Hepatocyte (in vitro differentiated cells): ENCODE measurements around the gene PALLD.

Source experiments
- EZH2 ChIP-seq: fragments of 200-600 bp; sonication (generic); IDR thresholded peaks from 2 replicates; pipeline ENCODE4 v1.6.1; 2016; ENCODE audit warnings: antibody characterized with exemption, mild to moderate bottlenecking, borderline replicate concordance
- TF ChIP-seq, protein P1 (sequence below): fragments of 200-600 bp; sonication (generic); IDR thresholded peaks from 2 replicates; pipeline ENCODE4 v1.5.1; 2016; ENCODE audit warnings: antibody characterized with exemption, mild to moderate bottlenecking; ENCODE audit not compliant: poor library complexity

- TF ChIP-seq, protein P1, sequence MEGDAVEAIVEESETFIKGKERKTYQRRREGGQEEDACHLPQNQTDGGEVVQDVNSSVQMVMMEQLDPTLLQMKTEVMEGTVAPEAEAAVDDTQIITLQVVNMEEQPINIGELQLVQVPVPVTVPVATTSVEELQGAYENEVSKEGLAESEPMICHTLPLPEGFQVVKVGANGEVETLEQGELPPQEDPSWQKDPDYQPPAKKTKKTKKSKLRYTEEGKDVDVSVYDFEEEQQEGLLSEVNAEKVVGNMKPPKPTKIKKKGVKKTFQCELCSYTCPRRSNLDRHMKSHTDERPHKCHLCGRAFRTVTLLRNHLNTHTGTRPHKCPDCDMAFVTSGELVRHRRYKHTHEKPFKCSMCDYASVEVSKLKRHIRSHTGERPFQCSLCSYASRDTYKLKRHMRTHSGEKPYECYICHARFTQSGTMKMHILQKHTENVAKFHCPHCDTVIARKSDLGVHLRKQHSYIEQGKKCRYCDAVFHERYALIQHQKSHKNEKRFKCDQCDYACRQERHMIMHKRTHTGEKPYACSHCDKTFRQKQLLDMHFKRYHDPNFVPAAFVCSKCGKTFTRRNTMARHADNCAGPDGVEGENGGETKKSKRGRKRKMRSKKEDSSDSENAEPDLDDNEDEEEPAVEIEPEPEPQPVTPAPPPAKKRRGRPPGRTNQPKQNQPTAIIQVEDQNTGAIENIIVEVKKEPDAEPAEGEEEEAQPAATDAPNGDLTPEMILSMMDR: no peak
- no peak for TF ChIP-seq EZH2
These were observed 219.0 kb downstream of the PALLD start for GRCh38 chr4:168715896-168716295.
